Astrocyte of the cerebellum (primary cell): ENCODE results near the gene AKT3.
A peak's percentile ranks its signal among the peaks of the same experiment; 100 is the strongest.

Experiments used
- DNase-seq: peaks from one replicate; pipeline ENCODE4 v3.0.0-alpha.2; 2011; ENCODE audit warnings: low read depth
- H3K4me3 ChIP-seq: 2 replicates; pipeline ENCODE4 v1.5.1; 2011; ENCODE audit warnings: mild to moderate bottlenecking, low read depth, low read length, moderate library complexity
- CTCF ChIP-seq: IDR thresholded peaks from 2 replicates; pipeline ENCODE4 v1.5.1; 2012; ENCODE audit warnings: low read length, low read depth, moderate library complexity, mild to moderate bottlenecking; ENCODE audit errors: missing control alignments
- in situ Hi-C: cut with HindIII; loops from 2 replicates; pipeline ENCODE4 v1.10.0; 2017; ENCODE audit warnings: low sequenced_read_pairs

AKT3 gene

GRCh38 chr1:243801378-243801777 lies 48.7 kb downstream of the AKT3 start:
- no peak for TF ChIP-seq CTCF
- in situ Hi-C loops: no loop called here
- DNase-seq: no peak
- H3K4me3 ChIP-seq: no peak overlapping the region

- in situ Hi-C loops: no loop called here
- H3K4me3 ChIP-seq: no peak overlapping the region
- no peak for DNase-seq
- no peak for TF ChIP-seq CTCF
Measured at GRCh38 chr1:243799908-243800307, 50.1 kb downstream of the AKT3 start.

- in situ Hi-C loops: no loop called here
- no peak for TF ChIP-seq CTCF
Measured at GRCh38 chr1:243798726-243799125, 51.3 kb downstream of the AKT3 start.

GRCh38 chr1:243796016-243796415 lies 54.0 kb downstream of the AKT3 start:
- no peak for TF ChIP-seq CTCF
- H3K4me3 ChIP-seq: no peak overlapping the region
- in situ Hi-C loops: no loop called here
- no peak for DNase-seq

More at GRCh38 chr1:243798726-243799125, 51.3 kb downstream of the AKT3 start:
- peak; percentile 4 for DNase-seq
- H3K4me3 ChIP-seq: no peak overlapping the region

GRCh38 chr1:243793298-243793697 lies 56.7 kb downstream of the AKT3 start:
- in situ Hi-C loops: no loop called here
- H3K4me3 ChIP-seq: no peak overlapping the region
- DNase-seq: no peak
- no peak for TF ChIP-seq CTCF

- in situ Hi-C loops: no loop called here
- DNase-seq: no peak
- no peak for TF ChIP-seq CTCF
- no peak overlapping the region for H3K4me3 ChIP-seq
Measured at GRCh38 chr1:243792891-243793290, 57.2 kb downstream of the AKT3 start.

- DNase-seq: no peak
- no peak for TF ChIP-seq CTCF
- in situ Hi-C loops: no loop called here
- no peak overlapping the region for H3K4me3 ChIP-seq
Measured at GRCh38 chr1:243792401-243792800, 57.6 kb downstream of the AKT3 start.
